NT2/D1 (cell line): ENCODE data around the gene MAST4.

Source experiments
- SUZ12 ChIP-seq: IDR thresholded peaks from 2 replicates; pipeline ENCODE4 v1.6.1; 2011; ENCODE audit not compliant: insufficient read length, insufficient read depth; ENCODE audit errors: extremely low read depth
- YY1 ChIP-seq: IDR thresholded peaks from 2 replicates; pipeline ENCODE4 v1.6.1; 2011; ENCODE audit not compliant: insufficient read length, insufficient read depth

DNA sequence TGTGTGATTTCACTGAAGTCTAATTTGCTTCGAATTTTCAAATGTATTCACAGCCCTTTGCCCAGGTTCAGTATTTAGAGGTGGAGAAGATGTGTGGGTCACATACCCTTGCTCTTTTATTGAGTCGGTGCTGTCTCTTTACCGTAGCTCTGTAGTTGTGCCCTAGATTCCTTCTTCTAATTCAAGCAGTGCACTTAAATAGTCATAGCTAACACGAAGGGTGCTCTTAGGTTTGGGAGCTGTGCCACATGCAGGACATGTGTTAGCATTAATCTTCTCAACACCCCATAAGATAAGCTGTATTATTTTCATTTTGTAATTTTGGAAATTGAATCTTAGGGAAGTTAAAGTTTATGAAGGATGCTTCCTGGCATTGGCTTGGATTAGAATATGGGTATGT, 293.3 kb downstream of the MAST4 start:
- no peak for TF ChIP-seq SUZ12
- TF ChIP-seq YY1, result no peak
